HepG2 (cell line): ENCODE data around the gene NUDT2. TPM values are rescaled to one million over a fixed set of nuclear protein-coding genes. Genes with fewer than 3 reads are reported as not detected.

Experiments used
- AKAP8 ChIP-seq: sonication (generic); formaldehyde crosslinking; IDR thresholded peaks from 2 replicates; pipeline ENCODE4 v1.5.1; 2020; ENCODE audit warnings: mild to moderate bottlenecking, missing genetic modification reagents
- ARNTL ChIP-seq: sonication (generic); formaldehyde crosslinking; IDR thresholded peaks from 2 replicates; pipeline ENCODE4 v1.4.0; 2020; ENCODE audit warnings: mild to moderate bottlenecking, missing genetic modification reagents
- ATAD3A ChIP-seq: sonication (generic); formaldehyde crosslinking; IDR thresholded peaks from 2 replicates; pipeline ENCODE4 v1.4.0; 2020; ENCODE audit warnings: missing genetic modification reagents
- ELK4 ChIP-seq: sonication (generic); formaldehyde crosslinking; IDR thresholded peaks from 2 replicates; pipeline ENCODE4 v1.9.0; 2021; ENCODE audit warnings: missing genetic modification reagents, borderline replicate concordance
- HNRNPLL ChIP-seq: fragments of 200-400 bp; formaldehyde crosslinking; IDR thresholded peaks from 2 replicates; pipeline ENCODE4 v1.6.1; 2017; ENCODE audit warnings: mild to moderate bottlenecking, low read depth, low read length; ENCODE audit not compliant: poor library complexity, severe bottlenecking
- MIER2 ChIP-seq: IDR thresholded peaks from 2 replicates; pipeline ENCODE4 v1.6.1; 2016; ENCODE audit warnings: missing biosample characterization, missing genetic modification reagents
- MYC ChIP-seq: sonication (generic); formaldehyde crosslinking; IDR thresholded peaks from 2 replicates; pipeline ENCODE4 v1.9.0; 2021; ENCODE audit warnings: missing genetic modification reagents, borderline replicate concordance
- NCOA2 ChIP-seq: sonication (generic); formaldehyde crosslinking; IDR thresholded peaks from 2 replicates; pipeline ENCODE4 v1.8.0; 2022; ENCODE audit warnings: inconsistent platforms
- NFKB2 ChIP-seq: sonication (generic); formaldehyde crosslinking; IDR thresholded peaks from 2 replicates; pipeline ENCODE4 v1.4.0; 2020; ENCODE audit warnings: missing genetic modification reagents, borderline replicate concordance
- RBM22 ChIP-seq: fragments of 200-400 bp; formaldehyde crosslinking; optimal IDR thresholded peaks from 2 replicates; pipeline ENCODE3; 2017; ENCODE audit warnings: mild to moderate bottlenecking, low read length, moderate library complexity
- RCOR2 ChIP-seq: IDR thresholded peaks from 2 replicates; pipeline ENCODE4 v1.6.1; 2016; ENCODE audit warnings: missing biosample characterization, missing genetic modification reagents
- RXRB ChIP-seq: IDR thresholded peaks from 2 replicates; pipeline ENCODE4 v1.6.1; 2016; ENCODE audit warnings: borderline replicate concordance, missing genetic modification reagents, missing compliant biosample characterization
- SPEN ChIP-seq: sonication (generic); formaldehyde crosslinking; IDR thresholded peaks from 2 replicates; pipeline ENCODE4 v1.5.1; 2020; ENCODE audit warnings: low read depth, mild to moderate bottlenecking, missing genetic modification reagents
- UBTF ChIP-seq: sonication (generic); formaldehyde crosslinking; IDR thresholded peaks from 2 replicates; pipeline ENCODE4 v1.4.0; 2020; ENCODE audit warnings: mild to moderate bottlenecking, missing genetic modification reagents
- ZBTB3 ChIP-seq: sonication (generic); formaldehyde crosslinking; IDR thresholded peaks from 2 replicates; pipeline ENCODE4 v1.4.0; 2020; ENCODE audit warnings: low read depth, mild to moderate bottlenecking, moderate library complexity, missing genetic modification reagents, borderline replicate concordance
- ZBTB38 ChIP-seq: sonication (generic); formaldehyde crosslinking; IDR thresholded peaks from 2 replicates; pipeline ENCODE4 v1.5.1; 2020; ENCODE audit warnings: mild to moderate bottlenecking, missing genetic modification reagents
- ZFP36 ChIP-seq: fragments of 150-350 bp; IDR thresholded peaks from 2 replicates; pipeline ENCODE4 v1.6.1; 2018; ENCODE audit warnings: borderline replicate concordance, low read length, low read depth; ENCODE audit not compliant: partially characterized antibody
- ZNF569 ChIP-seq: sonication (generic); formaldehyde crosslinking; IDR thresholded peaks from 2 replicates; pipeline ENCODE4 v1.5.0; 2020; ENCODE audit warnings: mild to moderate bottlenecking, missing genetic modification reagents, moderate library complexity, borderline replicate concordance
- ZNF83 ChIP-seq: sonication (generic); formaldehyde crosslinking; IDR thresholded peaks from 2 replicates; pipeline ENCODE4 v1.4.0; 2020; ENCODE audit warnings: missing genetic modification reagents, mild to moderate bottlenecking, borderline replicate concordance
- polyA plus RNA-seq, 8 experiments: library from polyadenylated mRNA; depleted of rRNA in 3 of 8; stranded (reverse) in 7 of 8; unstranded in 1 of 8; fragments of >200 nt; fragmentation: Illumina TruSeq in 4 of 8; extraction: Trizol in 4 of 8; gene quantifications; 2 replicates each; pipeline versions ENCODE4 v1.2.1 to v1.2.3, GENCODE V29; 2011 to 2016; ENCODE audit warnings: low read depth in 4 of 8, missing spikeins in 1 of 8, mixed read lengths in 1 of 8; ENCODE audit not compliant: insufficient read depth in 1 of 8
- total RNA-seq, 5 experiments: library from RNA; depleted of rRNA; stranded (reverse); fragments of >200 nt; fragmentation: Illumina TruSeq; extraction: Trizol; gene quantifications; 2 replicates each; pipeline ENCODE4 v1.2.3, GENCODE V29; 2016; ENCODE audit warnings: low read depth in 1 of 5
- TF ChIP-seq, protein P1 (sequence below): IDR thresholded peaks from 2 replicates; pipeline ENCODE4 v1.6.1; 2012; ENCODE audit warnings: inconsistent platforms
- TF ChIP-seq, protein P2 (sequence below): sonication (generic); formaldehyde crosslinking; IDR thresholded peaks from 2 replicates; pipeline ENCODE4 v1.4.0; 2020; ENCODE audit warnings: missing genetic modification reagents
- TF ChIP-seq, protein P3 (sequence below): sonication (generic); formaldehyde crosslinking; IDR thresholded peaks from 2 replicates; pipeline ENCODE4 v1.4.0; 2020; ENCODE audit warnings: missing genetic modification reagents, borderline replicate concordance

The NUDT2 gene
- total and polyA plus RNA-seq, 2 of the 13 experiments (the other 11 are each of a cell fraction or from before 2014, with no cell fraction given): 19.9 to 24.6 TPM

GRCh38 chr9:34328987-34329832 lies at the start of gene NUDT2, which contains the start of gene KIF24 (continued):
- TF ChIP-seq, protein P1, sequence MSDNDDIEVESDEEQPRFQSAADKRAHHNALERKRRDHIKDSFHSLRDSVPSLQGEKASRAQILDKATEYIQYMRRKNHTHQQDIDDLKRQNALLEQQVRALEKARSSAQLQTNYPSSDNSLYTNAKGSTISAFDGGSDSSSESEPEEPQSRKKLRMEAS: peak; percentile 70
- TF ChIP-seq MIER2 (CRISPR knock-in tag) (no peak; the same call in 1 of the 2 replicates), RXRB (no peak), NFKB2 (no peak; the same call in 1 of the 2 replicates), RBM22 (no peak), ZNF569 (CRISPR knock-in tag) (no peak), ZNF83 (no peak), SPEN (CRISPR knock-in tag) (peak; percentile 71), ZBTB38 (CRISPR knock-in tag) (no peak), UBTF (CRISPR knock-in tag) (peak; percentile 56; the same call in 1 of the 2 replicates), ZBTB3 (no peak), ARNTL (CRISPR knock-in tag) (0 out of 2 replicates have a peak, but pooled peaks have one; percentile 30), AKAP8 (no peak), RCOR2 (CRISPR knock-in tag) (no peak), ELK4 (CRISPR knock-in tag) (peak; percentile 79; the same call in 1 of the 2 replicates), HNRNPLL (peak; percentile 70), ATAD3A (CRISPR knock-in tag) (no peak), ZFP36 (no peak), NCOA2 (no peak), MYC (CRISPR knock-in tag) (0 out of 2 replicates have a peak, but pooled peaks have one; percentile 23)
- TF ChIP-seq, protein P2, sequence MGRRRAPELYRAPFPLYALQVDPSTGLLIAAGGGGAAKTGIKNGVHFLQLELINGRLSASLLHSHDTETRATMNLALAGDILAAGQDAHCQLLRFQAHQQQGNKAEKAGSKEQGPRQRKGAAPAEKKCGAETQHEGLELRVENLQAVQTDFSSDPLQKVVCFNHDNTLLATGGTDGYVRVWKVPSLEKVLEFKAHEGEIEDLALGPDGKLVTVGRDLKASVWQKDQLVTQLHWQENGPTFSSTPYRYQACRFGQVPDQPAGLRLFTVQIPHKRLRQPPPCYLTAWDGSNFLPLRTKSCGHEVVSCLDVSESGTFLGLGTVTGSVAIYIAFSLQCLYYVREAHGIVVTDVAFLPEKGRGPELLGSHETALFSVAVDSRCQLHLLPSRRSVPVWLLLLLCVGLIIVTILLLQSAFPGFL: no peak
- TF ChIP-seq, protein P3, sequence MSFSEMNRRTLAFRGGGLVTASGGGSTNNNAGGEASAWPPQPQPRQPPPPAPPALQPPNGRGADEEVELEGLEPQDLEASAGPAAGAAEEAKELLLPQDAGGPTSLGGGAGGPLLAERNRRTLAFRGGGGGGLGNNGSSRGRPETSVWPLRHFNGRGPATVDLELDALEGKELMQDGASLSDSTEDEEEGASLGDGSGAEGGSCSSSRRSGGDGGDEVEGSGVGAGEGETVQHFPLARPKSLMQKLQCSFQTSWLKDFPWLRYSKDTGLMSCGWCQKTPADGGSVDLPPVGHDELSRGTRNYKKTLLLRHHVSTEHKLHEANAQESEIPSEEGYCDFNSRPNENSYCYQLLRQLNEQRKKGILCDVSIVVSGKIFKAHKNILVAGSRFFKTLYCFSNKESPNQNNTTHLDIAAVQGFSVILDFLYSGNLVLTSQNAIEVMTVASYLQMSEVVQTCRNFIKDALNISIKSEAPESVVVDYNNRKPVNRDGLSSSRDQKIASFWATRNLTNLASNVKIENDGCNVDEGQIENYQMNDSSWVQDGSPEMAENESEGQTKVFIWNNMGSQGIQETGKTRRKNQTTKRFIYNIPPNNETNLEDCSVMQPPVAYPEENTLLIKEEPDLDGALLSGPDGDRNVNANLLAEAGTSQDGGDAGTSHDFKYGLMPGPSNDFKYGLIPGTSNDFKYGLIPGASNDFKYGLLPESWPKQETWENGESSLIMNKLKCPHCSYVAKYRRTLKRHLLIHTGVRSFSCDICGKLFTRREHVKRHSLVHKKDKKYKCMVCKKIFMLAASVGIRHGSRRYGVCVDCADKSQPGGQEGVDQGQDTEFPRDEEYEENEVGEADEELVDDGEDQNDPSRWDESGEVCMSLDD: no peak
